Kidney epithelial cell (primary cell): Measurements from ENCODE around the gene NPTN. TPM values are rescaled to one million over a fixed set of nuclear protein-coding genes. Genes with fewer than 3 reads are reported as not detected.

Experiments
- DNase-seq: peaks from one replicate; pipeline ENCODE4 v3.0.0-alpha.2; 2010; ENCODE audit warnings: low read depth
- H3K27me3 ChIP-seq: 2 replicates; pipeline ENCODE4 v1.6.0; 2011; ENCODE audit warnings: low read length; ENCODE audit not compliant: control insufficient read depth, insufficient read depth
- H3K36me3 ChIP-seq: 2 replicates; pipeline ENCODE4 v1.5.1; 2011; ENCODE audit warnings: low read length; ENCODE audit not compliant: control insufficient read depth, insufficient read depth
- H3K4me3 ChIP-seq: 2 replicates; pipeline ENCODE4 v1.5.1; 2011; ENCODE audit warnings: low read depth, mild to moderate bottlenecking, control low read depth, low read length
- CTCF ChIP-seq: IDR thresholded peaks from 2 replicates; pipeline ENCODE4 v1.5.1; 2011; ENCODE audit warnings: mild to moderate bottlenecking, moderate library complexity, low read length, control low read depth, inconsistent platforms; ENCODE audit not compliant: insufficient read depth, poor library complexity, severe bottlenecking
- total RNA-seq: library from RNA; depleted of rRNA; stranded (reverse); fragments of >200 nt; gene quantifications from 2 replicates; pipeline ENCODE4 v1.2.3, GENCODE V29; 2015

Gene NPTN
- total RNA-seq, 1 donor from 2014 or later = 96.5 TPM

DNA sequence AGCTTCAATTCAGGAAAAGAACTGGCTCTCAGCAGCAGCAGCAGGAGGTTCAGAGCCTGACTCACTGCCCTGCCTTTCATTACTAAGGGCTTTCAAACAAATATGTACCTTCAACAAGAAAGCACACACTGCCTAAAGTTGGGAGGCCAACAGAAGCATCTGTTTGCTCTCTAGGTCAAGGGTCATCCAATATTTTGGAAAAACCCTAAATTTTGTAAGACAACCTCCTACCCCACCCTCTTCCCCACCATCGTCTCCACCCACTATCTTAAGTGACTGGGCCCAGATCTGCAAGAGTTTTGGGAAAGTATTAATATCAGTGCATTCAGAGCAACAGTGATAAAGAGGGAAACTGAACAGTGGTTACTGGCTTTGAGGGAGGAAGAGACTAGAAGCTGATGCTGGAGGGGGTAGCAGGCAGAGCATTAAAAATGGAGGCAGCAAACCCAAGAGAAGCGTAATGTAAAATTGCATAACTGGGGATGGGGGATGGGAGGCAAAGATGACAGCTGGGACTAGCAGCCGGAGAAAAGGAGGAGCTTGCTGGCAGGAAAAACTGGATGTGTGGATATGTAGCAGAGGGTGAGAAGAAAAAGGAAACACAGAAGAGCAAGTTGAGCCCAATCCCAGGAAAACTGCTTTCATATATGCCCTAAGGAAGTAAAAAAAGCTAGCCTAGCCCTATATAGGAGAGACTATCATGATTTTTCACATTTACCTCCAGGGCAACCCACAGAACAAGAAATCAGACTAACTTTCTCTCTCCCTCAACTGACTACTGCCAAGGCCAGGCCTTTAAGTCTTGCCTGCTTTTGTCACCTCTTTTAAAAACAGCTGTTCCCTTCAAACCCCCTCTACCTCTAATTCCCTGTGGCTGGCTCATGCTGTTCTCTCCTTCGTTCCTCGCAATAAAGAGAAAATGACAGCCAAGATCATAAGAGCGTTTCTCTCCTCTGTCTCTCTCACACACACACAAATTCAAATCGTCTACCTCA is 31.4 kb downstream of the NPTN start:
- no peak for TF ChIP-seq CTCF
- Histone ChIP-seq H3K27me3 (no peaks in the 10 kb centered on the region), H3K36me3 (no peaks in the 10 kb centered on the region), H3K4me3 (no peak overlapping the region)
- DNase-seq = no peak

DNA sequence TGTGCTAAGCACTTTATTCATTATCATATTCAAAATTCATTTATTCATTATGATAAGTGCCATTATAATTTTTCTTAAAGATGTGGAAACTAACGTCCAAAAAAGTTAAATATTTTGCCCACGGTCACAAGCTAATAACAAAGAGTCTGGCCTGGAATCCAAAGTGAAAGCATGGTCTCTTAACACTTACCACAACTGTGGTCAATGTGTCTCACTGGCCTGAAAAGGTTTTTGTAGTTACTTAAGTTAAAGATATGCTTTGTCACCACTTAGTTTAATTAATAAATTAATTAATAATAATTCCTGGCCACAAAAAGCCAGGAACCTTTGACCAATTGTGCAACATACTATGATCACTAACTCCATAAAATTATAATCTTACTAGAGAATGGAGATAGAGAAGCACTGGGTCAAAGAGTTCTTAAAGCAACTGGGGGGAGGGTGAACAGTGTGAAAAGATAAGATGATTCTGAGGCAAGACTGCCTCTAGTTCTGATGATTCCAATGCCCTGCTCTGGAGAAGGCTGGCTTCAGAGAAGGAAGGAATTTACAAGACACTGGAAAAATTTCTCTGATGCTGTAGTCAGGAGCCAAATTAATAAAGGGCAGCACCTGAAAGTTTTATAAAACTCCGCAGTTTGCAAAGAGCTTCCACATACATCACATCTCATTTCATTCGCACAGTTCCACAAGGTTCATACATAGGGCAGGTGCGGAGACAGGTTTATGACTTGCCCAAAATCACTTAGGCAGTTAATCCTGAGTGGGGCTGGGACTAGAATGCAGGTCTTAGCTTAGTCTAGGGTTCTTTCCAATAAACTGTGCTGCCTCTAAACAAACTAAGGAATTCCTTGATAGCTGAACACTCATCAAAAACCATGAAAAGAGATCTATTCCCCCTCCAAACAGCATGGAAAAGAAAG is 32.5 kb downstream of the NPTN start:
- no peak overlapping the region for H3K4me3 ChIP-seq
- H3K36me3 ChIP-seq = no peaks in the 10 kb centered on the region
- no peak for TF ChIP-seq CTCF
- no peaks in the 10 kb centered on the region for H3K27me3 ChIP-seq
- no peak for DNase-seq

DNA sequence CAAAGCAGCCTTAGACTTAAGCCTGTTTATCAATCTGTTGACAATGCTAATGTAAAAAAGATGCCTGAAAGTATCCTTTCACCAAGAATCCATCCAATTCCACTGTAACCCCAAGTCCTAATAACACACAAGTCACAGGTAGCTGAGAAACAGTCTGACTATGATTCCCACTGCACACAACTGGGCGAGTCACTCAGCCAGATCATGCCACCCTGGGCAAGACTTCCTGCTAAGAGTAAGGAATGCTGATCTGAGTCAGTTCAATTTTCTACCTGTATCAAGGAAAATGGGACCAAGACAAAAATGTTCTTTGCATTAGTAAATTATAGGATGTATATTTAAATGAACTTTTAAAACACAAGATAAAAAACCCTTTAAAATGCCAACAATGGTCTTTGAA is 33.3 kb downstream of the NPTN start:
- peak; percentile 49 for DNase-seq
- TF ChIP-seq CTCF = no peak
- Histone ChIP-seq H3K27me3 (no peaks in the 10 kb centered on the region), H3K36me3 (no peaks in the 10 kb centered on the region), H3K4me3 (no peak overlapping the region)

DNA sequence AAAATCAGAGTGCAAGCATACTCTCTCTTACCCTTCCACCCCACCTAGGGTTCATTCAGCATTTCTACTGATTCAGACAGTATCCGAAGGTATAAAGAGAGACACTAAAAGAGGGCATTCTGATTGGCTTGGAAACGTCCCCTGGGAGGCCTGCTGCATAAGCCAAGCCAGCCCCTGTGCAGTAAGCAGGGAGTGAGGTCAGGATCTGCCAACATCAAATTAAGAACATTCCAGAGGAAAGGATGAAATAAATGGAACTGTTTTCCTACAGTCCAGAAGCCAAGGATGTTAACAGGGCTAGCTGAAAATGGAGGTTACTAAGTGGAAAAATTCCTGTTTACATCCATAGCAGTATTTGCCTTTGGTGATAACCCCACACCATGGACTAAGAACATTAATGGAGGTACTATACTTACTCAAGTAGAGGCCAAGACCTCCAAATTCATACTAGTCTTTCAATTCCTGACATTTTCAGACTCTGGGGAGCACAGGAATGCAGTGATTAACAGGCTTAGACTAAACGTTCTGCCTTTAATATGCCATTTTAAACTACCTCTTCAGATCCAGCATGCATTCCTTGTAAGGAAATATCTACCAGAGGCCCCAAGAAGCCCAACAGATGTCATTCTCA is 34.5 kb downstream of the NPTN start:
- TF ChIP-seq CTCF = no peak
- Histone ChIP-seq H3K36me3 (no peaks in the 10 kb centered on the region), H3K27me3 (no peaks in the 10 kb centered on the region), H3K4me3 (no peak overlapping the region)
- no peak for DNase-seq

DNA sequence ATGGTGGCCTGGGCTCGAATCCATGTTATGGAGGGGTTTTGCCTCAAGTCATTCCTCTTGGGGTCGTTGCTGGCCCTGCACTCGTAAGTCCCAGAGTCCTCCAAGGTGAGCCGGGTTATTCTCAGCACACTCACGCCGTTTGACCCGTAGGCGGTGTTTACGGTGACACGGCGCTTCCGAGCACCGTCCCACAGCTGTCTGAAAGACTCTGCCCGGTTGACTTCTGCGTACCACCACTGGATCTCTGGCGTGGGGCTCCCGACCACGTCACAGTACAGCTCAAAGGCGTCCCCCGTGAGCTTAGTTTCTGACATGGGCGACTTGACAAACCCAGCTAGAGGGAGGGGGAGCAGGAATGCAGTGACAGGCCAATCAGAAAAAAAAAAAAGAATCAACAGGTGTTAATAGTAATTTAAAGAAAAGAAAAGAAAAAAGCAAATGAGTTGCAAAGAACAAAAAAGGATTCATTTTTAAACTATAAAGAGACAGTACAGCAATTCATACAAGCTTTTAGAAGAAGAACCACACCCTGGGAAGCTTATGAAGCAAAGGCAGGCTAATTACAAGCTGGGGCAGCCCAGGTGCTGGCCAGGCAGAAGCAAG is 36.1 kb downstream of the NPTN start:
- Histone ChIP-seq H3K4me3 (no peak overlapping the region), H3K27me3 (no peaks in the 10 kb centered on the region), H3K36me3 (no peaks in the 10 kb centered on the region)
- no peak for DNase-seq
- TF ChIP-seq CTCF = no peak
